Stimulated activated CD8-positive, alpha-beta memory T cell treated with anti-CD3 and anti-CD28 coated beads, Interleukin-7, amount 100 ng/mL, for 4 hours (primary cell): ENCODE measurements around the gene OLIG2.

Source experiments
- DNase-seq, 2 donors: peaks; one replicate each; pipeline ENCODE4 v3.0.0-alpha.2; 2020; ENCODE audit warnings: low read depth in 2 of 2

The OLIG2 gene

GRCh38 chr21:33025489-33026442 lies at the start of gene OLIG2:
Gene OLIG2 (plus strand): TSS chr21:33025935. CDS start chr21:33026863, 928 bp downstream.
- no peak for DNase-seq

GRCh38 chr21:32976791-32977190 lies 48.9 kb upstream of the OLIG2 start:
- no peak for DNase-seq

- DNase-seq = no peak
Observed at GRCh38 chr21:32977216-32977615, 48.5 kb upstream of the OLIG2 start.

DNA sequence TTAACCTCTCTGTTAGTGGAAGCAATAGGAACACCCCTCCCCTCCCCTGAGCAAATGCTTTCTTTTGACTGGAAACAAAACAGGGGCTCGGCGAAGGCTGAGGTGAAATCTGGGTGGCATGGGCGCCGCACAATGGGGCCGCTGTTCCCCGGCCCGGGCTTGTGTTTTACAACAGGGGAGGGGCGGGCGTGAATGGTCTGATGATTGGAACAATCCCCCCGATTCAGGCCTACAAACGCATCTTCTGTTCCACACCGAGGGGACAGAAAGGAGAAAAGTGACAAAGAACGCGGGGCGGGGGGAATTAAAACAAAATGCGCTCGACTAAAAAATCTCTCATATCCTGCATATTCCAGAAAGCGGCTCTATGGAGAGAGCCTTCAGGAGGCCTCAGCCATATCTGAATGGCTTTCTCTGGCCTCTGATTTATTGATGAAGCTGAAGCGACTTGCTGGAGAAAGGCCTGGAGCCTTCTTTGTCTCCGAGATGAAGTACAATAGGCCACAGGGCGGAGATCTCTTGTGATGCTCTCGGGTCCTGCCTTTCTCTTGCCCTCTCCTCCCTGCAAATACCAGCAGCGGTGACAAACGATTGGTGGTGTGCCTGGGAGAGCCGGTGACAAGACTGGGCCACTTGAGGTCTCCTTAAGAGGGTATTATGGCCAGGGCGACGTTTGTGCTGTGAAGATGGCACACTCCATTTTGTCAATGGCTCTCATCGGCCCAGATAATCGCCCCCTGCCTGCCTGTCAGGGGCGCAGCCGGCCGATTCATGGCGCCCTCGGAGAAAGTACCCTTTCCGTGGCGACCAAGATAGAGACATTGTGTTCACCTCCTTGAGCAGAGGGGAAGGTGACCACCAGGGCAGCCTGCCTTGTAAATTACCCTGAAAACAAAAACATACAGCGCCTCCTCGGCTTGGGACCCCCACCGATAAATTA lies 47.1 kb upstream of the OLIG2 start:
- no peak for DNase-seq

- no peak for DNase-seq
Observed at GRCh38 chr21:32979598-32980268, 46.0 kb upstream of the OLIG2 start.

GRCh38 chr21:32981096-32981495 lies 44.6 kb upstream of the OLIG2 start:
- no peak for DNase-seq

GRCh38 chr21:32990666-32991065 lies 35.1 kb upstream of the OLIG2 start:
- DNase-seq = no peak

GRCh38 chr21:32991361-32991760 lies 34.4 kb upstream of the OLIG2 start:
- DNase-seq = no peak

DNA sequence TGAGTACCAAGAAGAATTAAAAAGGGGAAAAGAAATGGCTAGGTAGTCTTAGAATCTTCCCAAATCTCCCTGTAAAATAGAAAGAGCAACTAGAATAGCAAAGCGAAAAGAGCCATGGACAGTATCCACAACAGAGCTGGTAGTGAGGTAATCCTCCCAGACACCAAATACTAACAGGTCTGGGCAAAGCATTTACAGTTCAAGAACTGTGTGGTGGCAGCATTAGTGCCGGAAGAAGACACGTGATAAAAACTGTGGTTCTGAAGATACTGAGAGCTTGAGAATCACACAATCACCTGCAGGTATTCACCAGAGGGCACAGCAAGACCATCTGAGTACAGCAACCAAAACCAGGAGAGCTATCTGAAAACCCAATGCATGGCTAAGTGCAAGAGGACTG lies 31.8 kb upstream of the OLIG2 start:
- no peak for DNase-seq

GRCh38 chr21:32994305-32994704 lies 31.4 kb upstream of the OLIG2 start:
- DNase-seq = no peak

DNA sequence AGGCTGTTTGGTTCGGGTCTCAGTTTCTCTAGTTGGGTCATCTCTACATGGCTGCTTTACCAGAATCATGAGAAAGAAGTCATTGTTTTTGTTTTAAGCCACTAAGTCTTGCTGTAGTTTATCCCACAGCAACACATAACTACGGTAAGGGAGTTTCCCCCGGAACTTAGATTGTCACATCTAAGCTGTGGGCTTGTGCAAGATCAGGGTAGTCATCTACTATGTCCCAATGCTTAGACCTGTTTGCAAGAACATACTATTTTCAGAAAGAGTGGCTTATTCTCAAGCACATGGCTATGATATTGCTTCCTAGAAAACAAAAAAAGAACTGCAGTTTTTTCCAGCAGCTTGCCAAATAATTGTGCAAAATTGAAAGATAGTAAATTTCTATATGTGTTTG lies 18.0 kb upstream of the OLIG2 start:
- DNase-seq = no peak

GRCh38 chr21:33008333-33009051 lies 17.2 kb upstream of the OLIG2 start:
- no peak for DNase-seq

- DNase-seq = no peak
Observed at GRCh38 chr21:33010931-33011330, 14.8 kb upstream of the OLIG2 start.

DNA sequence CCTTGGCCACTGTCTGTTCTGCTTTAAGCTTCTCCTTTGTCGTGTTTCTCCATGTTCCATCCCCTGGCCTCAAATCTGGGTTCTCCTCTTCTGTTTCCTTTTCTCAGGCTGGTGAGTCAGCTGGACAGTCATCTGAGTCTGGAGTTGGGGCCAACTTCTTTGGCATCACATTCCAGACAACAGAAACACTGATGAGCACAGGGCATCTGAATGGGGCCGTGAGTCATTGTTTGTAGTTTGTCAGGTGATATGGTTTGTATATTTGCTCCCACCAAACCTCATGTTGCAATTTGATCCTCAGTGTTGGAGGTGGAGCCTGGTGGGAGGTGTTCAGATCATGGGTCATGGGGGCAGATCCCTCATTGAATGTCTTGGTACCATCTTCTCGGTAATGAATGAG lies 14.3 kb upstream of the OLIG2 start:
- no peak for DNase-seq

- no peak for DNase-seq
Observed at GRCh38 chr21:33013626-33014025, 12.1 kb upstream of the OLIG2 start.

GRCh38 chr21:33014331-33014730 lies 11.4 kb upstream of the OLIG2 start:
- no peak for DNase-seq

- DNase-seq = no peak
Observed at GRCh38 chr21:33015096-33015495, 10.6 kb upstream of the OLIG2 start.

GRCh38 chr21:33015756-33016155 lies 10.0 kb upstream of the OLIG2 start:
- no peak for DNase-seq

DNA sequence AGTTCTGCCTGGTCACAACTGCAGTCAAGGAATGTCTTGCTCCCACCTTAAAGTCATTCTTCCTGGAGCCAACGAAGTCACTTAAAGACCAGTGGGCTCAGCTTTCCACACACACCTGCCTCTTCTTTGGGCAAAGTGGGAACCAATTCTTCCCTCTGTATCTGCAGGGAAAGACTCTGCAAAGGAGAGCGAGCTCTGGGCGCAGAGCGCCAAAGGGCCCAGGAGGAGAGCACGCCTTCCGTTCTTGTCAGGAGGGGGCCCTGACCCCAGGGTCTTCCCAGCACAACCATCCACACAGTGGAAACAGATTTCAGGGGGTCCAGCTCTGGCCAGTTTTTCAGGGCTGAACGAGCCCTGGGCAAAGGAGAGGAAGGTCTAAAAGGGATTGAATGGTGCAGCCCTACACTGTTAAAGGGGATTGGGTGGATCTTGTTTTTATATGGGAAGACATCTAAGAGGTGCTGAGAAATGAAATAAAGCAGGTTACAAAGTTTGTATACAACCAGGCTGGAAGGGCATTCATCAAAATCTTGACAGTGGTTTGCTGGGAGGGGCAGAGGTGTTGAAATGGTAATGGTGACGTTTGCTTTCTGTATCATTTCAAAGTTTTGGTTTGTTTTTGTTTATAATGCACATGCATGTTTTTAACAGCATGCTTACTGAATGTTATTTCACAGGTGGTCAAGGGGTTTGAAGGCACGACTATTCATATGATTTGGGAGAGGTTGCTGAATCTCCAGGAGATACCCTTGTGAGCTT lies 6.8 kb upstream of the OLIG2 start:
- no peak for DNase-seq

DNA sequence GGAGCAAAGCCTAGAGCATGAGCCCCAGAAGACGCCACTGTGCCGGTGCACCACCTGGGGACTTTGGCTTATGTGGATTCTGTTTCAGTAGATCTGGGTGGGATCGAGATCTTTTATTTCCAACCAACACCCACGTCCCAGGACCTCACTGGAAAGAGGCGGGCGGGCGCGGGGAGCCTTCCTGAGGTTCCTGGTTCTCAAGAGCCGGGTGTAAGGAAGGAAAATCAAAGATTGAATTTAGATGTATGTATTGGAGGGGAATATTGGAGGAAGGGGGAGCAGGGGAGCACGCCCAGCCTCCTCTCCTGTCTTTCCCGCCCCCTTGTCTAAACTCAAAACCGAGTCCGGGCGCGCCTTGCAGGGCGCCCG lies 6.2 kb upstream of the OLIG2 start:
- DNase-seq = no peak
